Measurements from ENCODE around the gene ANKRD10.
A peak's percentile ranks its signal among the peaks of the same experiment; 100 is the strongest.

Gene ANKRD10

DNA sequence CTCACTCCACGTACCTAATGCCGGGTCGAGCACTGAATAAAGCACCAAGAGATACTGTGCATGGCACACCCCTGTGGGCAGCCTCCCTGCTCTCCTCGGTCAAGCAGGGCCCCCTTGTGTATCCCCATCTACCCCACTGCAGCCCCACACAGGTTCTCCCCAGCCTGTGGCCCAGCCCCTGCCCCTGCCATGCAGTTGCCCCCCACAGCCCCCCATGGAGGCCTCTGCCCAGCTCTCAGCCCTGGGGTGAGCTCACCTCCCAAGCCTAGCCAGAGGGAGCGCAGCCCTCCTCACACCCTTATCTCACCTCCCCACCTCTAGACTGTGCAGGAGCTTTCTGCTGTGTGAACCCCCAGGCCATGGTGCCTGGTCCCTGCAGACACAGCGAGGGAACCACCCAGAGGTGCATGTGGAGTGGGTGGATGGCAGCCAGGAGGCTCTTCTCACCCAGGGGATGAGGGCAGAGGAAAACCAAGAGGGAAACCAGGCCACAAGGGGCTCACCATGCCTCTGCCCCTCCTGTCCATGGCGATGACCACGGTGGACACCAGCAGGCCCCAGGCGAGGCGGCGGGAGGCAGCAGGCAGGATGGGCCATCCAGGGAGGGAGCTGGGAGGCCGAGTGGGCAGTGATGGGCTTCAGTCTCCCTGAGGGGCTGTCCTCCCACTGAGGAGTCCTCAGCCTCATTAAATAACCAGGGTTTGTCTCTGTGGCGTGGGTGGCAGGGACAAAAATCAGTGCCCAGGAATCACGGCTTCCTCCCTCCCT lies 83.2 kb downstream of the ANKRD10 start:
- H3K36me3 ChIP-seq (ENCODE audit: control insufficient read depth in 2 of 2, insufficient read depth in 1 of 2, low read length in 2 of 2) = no peaks in the 10 kb centered on the region
- POLR2A ChIA-PET = no interaction called here
- no peaks in the 10 kb centered on the region for H3K4me1 ChIP-seq (ENCODE audit: control insufficient read depth, insufficient read depth, low read length)
- no peak overlapping the region for H3K4me3 ChIP-seq (ENCODE audit: low read depth, low read length)
- no peak overlapping the region for H3K27ac ChIP-seq (ENCODE audit: extremely low read depth, low read depth, low read length)
- TF ChIP-seq ZNF654 (tag by site-specific recombination; IDR thresholded peaks at IDR 0.05; ENCODE audit: low read depth) (no peak), ZFHX2 (tag by site-specific recombination; conservative IDR thresholded peaks at IDR 0.05) (peak; percentile 67), KLF7 (tag by site-specific recombination; IDR thresholded peaks at IDR 0.05; ENCODE audit: borderline replicate concordance) (no peak), EGR2 (tag by site-specific recombination; IDR thresholded peaks at IDR 0.05; ENCODE audit: low read depth) (peak; percentile 67), ZNF132 (tag by site-specific recombination; IDR thresholded peaks at IDR 0.05; ENCODE audit: borderline replicate concordance) (no peak), ZNF549 (tag by site-specific recombination; IDR thresholded peaks at IDR 0.05) (no peak)
- no peaks in the 10 kb centered on the region for H3K9me3 ChIP-seq (ENCODE audit: control insufficient read depth, insufficient read depth, low read depth, low read length)
- CTCF ChIA-PET = no interaction called here

DNA sequence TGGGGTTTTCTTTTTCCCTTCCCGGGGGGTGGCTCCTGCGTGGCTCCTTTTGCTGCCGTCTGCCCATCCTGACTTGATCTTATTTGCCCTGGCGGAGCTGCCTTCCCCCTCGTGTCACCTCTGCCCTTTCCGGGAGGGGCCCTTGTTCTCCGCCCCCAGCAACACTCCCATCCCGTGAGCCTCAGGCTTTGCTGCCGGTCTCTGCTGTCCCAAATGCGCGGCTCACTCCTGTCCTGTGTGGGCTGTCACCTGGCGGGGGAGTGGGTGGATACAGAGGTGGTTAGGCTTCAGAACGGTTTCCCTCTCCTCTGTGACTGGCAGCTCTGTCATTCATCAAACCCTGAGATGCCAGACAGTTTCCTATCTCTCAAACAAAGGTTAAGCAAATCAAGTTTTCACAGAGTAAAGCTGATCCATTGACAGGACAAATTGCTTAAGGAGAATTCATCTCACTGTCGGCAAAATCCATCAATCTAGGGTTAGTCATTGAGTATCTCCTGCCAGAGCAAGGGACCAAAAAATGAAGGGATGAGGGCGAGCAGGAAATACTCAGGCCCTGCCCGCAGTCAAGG lies 84.0 kb downstream of the ANKRD10 start:
- H3K4me1 ChIP-seq (ENCODE audit: control insufficient read depth, insufficient read depth, low read length) = no peaks in the 10 kb centered on the region
- H3K4me3 ChIP-seq (ENCODE audit: low read depth, low read length) = no peak overlapping the region
- no peak overlapping the region for H3K27ac ChIP-seq (ENCODE audit: extremely low read depth, low read depth, low read length)
- no peaks in the 10 kb centered on the region for H3K9me3 ChIP-seq (ENCODE audit: control insufficient read depth, insufficient read depth, low read depth, low read length)
- H3K36me3 ChIP-seq (ENCODE audit: control insufficient read depth in 2 of 2, insufficient read depth in 1 of 2, low read length in 2 of 2) = no peaks in the 10 kb centered on the region
- TF ChIP-seq, protein P1, sequence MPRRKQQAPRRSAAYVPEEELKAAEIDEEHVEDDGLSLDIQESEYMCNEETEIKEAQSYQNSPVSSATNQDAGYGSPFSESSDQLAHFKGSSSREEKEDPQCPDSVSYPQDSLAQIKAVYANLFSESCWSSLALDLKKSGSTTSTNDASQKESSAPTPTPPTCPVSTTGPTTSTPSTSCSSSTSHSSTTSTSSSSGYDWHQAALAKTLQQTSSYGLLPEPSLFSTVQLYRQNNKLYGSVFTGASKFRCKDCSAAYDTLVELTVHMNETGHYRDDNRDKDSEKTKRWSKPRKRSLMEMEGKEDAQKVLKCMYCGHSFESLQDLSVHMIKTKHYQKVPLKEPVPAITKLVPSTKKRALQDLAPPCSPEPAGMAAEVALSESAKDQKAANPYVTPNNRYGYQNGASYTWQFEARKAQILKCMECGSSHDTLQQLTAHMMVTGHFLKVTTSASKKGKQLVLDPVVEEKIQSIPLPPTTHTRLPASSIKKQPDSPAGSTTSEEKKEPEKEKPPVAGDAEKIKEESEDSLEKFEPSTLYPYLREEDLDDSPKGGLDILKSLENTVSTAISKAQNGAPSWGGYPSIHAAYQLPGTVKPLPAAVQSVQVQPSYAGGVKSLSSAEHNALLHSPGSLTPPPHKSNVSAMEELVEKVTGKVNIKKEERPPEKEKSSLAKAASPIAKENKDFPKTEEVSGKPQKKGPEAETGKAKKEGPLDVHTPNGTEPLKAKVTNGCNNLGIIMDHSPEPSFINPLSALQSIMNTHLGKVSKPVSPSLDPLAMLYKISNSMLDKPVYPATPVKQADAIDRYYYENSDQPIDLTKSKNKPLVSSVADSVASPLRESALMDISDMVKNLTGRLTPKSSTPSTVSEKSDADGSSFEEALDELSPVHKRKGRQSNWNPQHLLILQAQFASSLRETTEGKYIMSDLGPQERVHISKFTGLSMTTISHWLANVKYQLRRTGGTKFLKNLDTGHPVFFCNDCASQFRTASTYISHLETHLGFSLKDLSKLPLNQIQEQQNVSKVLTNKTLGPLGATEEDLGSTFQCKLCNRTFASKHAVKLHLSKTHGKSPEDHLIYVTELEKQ (tag by site-specific recombination; IDR thresholded peaks at IDR 0.05; ENCODE audit: borderline replicate concordance) = no peak
- TF ChIP-seq ZNF133 (tag by site-specific recombination; IDR thresholded peaks at IDR 0.05) (no peak), EGR2 (tag by site-specific recombination; IDR thresholded peaks at IDR 0.05; ENCODE audit: low read depth) (peak; percentile 68), ZEB2 (tag by site-specific recombination; IDR thresholded peaks at IDR 0.05) (no peak), ZFHX2 (tag by site-specific recombination; conservative IDR thresholded peaks at IDR 0.05) (peak; percentile 46; the same call in 1 of the 2 replicates), ZNF701 (tag by site-specific recombination; IDR thresholded peaks at IDR 0.05) (no peak)
- ChIA-PET CTCF (no interaction called here), POLR2A (no interaction called here)

DNA sequence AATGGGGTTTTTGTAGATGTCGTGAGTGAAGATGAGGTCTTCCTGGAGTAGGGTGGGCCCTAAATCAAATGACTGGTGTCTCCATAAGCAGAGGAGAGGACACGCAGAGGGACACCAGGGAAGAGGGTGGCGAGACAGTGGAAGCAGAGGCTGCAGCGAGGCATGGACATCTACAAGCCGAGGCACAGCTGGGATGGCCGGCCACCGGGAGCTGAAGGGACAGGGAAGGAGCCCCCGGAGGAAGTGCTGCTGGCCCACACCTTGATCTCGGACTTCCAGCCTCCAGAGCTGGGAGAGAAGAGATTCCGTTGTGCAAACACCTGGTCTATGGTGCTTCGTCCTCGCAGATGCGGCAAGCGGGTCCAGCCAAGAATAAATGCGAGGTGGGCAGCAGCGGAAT lies 84.5 kb downstream of the ANKRD10 start:
- ChIA-PET CTCF (no interaction called here), POLR2A (no interaction called here)
- no peak overlapping the region for H3K27ac ChIP-seq (ENCODE audit: extremely low read depth, low read depth, low read length)
- no peaks in the 10 kb centered on the region for H3K9me3 ChIP-seq (ENCODE audit: control insufficient read depth, insufficient read depth, low read depth, low read length)
- H3K36me3 ChIP-seq (ENCODE audit: control insufficient read depth in 2 of 2, insufficient read depth in 1 of 2, low read length in 2 of 2) = no peaks in the 10 kb centered on the region
- TF ChIP-seq, protein P1 (tag by site-specific recombination; IDR thresholded peaks at IDR 0.05; ENCODE audit: borderline replicate concordance) = no peak
- no peak for TF ChIP-seq ZEB2 (tag by site-specific recombination; IDR thresholded peaks at IDR 0.05)
- TF ChIP-seq, protein P2, sequence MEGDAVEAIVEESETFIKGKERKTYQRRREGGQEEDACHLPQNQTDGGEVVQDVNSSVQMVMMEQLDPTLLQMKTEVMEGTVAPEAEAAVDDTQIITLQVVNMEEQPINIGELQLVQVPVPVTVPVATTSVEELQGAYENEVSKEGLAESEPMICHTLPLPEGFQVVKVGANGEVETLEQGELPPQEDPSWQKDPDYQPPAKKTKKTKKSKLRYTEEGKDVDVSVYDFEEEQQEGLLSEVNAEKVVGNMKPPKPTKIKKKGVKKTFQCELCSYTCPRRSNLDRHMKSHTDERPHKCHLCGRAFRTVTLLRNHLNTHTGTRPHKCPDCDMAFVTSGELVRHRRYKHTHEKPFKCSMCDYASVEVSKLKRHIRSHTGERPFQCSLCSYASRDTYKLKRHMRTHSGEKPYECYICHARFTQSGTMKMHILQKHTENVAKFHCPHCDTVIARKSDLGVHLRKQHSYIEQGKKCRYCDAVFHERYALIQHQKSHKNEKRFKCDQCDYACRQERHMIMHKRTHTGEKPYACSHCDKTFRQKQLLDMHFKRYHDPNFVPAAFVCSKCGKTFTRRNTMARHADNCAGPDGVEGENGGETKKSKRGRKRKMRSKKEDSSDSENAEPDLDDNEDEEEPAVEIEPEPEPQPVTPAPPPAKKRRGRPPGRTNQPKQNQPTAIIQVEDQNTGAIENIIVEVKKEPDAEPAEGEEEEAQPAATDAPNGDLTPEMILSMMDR (tag by site-specific recombination; IDR thresholded peaks at IDR 0.05) = no peak
- no peaks in the 10 kb centered on the region for H3K4me1 ChIP-seq (ENCODE audit: control insufficient read depth, insufficient read depth, low read length)
- H3K4me3 ChIP-seq (ENCODE audit: low read depth, low read length) = no peak overlapping the region

Measured in HEK293 (cell line).